NAMALWA (cell line): ENCODE data around the gene DOK3.
"Not testable (repeated sequence)": the region's sequence is repeated elsewhere in the genome, so short reads cannot be mapped to it uniquely, and the experiment has no call there.

Experiments used
- DNase-seq: peaks from one replicate; pipeline ENCODE4 v3.0.0-alpha.2; 2015; ENCODE audit warnings: low spot score

Gene DOK3

GRCh38 chr5:177497292-177498012, 12.2 kb downstream of the DOK3 start, which contains the start of gene PDLIM7:
Gene PDLIM7 (minus strand): TSS chr5:177497604. CDS start chr5:177496512, 1,092 bp downstream.
- DNase-seq = peak; percentile 95

- no peak for DNase-seq
These were observed 12.8 kb downstream of the DOK3 start for GRCh38 chr5:177496727-177497291.

- DNase-seq = no peak
These were observed 13.4 kb downstream of the DOK3 start for GRCh38 chr5:177496070-177496726.

- peak; percentile 50 for DNase-seq
These were observed 14.2 kb downstream of the DOK3 start for GRCh38 chr5:177495243-177496060.

- peak; percentile 61 for DNase-seq
These were observed 15.1 kb downstream of the DOK3 start for GRCh38 chr5:177494346-177495195.

GRCh38 chr5:177493795-177494345, 15.8 kb downstream of the DOK3 start:
- DNase-seq = no peak

GRCh38 chr5:177492841-177493240, 16.8 kb downstream of the DOK3 start:
- DNase-seq = no peak

- no peak for DNase-seq
These were observed 17.5 kb downstream of the DOK3 start for GRCh38 chr5:177491983-177492746.

GRCh38 chr5:177491429-177491945, 18.1 kb downstream of the DOK3 start:
- DNase-seq = peak; percentile 76

GRCh38 chr5:177490992-177491391, 18.6 kb downstream of the DOK3 start:
- DNase-seq = no peak

- DNase-seq = no peak
These were observed 19.2 kb downstream of the DOK3 start for GRCh38 chr5:177490311-177490991.

GRCh38 chr5:177489119-177489716, 20.4 kb downstream of the DOK3 start:
- peak; percentile 60 for DNase-seq

- no peak for DNase-seq
These were observed 21.7 kb downstream of the DOK3 start for GRCh38 chr5:177487975-177488374.

GRCh38 chr5:177487144-177487543, 22.5 kb downstream of the DOK3 start:
- no peak for DNase-seq

GRCh38 chr5:177486256-177486655, 23.4 kb downstream of the DOK3 start:
- DNase-seq = no peak

GRCh38 chr5:177485753-177486152, 23.9 kb downstream of the DOK3 start:
- not testable (repeated sequence) for DNase-seq

GRCh38 chr5:177484902-177485549, 24.6 kb downstream of the DOK3 start:
- DNase-seq = no peak
